Neuronal stem cell (in vitro differentiated cells): Measurements from ENCODE around the gene CD19.
"Not testable (repeated sequence)": the region's sequence is repeated elsewhere in the genome, so short reads cannot be mapped to it uniquely, and the experiment has no call there.

ENCODE experiments used
- DNase-seq: peaks from one replicate; pipeline ENCODE4 v3.0.0-alpha.2; 2013; ENCODE audit warnings: low spot score
- H2AFZ ChIP-seq: one replicate; pipeline ENCODE4 v1.6.1; 2013; ENCODE audit warnings: mild to moderate bottlenecking, low read length, inconsistent platforms
- H2AK5ac ChIP-seq: 2 replicates; pipeline ENCODE4 v1.6.1; 2013; ENCODE audit warnings: low read depth, mild to moderate bottlenecking, inconsistent platforms, low read length, moderate library complexity, mixed read lengths
- H2BK120ac ChIP-seq: 2 replicates; pipeline ENCODE4 v1.6.1; 2013; ENCODE audit warnings: low read depth, mild to moderate bottlenecking, inconsistent platforms, low read length, moderate library complexity, mixed read lengths
- H2BK12ac ChIP-seq: one replicate; pipeline ENCODE4 v1.6.1; 2013; ENCODE audit warnings: low read length, inconsistent platforms
- H2BK15ac ChIP-seq: 2 replicates; pipeline ENCODE4 v1.6.1; 2013; ENCODE audit warnings: mild to moderate bottlenecking, low read length, inconsistent platforms, mixed read lengths
- H2BK5ac ChIP-seq: one replicate; pipeline ENCODE4 v1.6.1; 2013; ENCODE audit warnings: inconsistent platforms, mild to moderate bottlenecking, low read length, moderate library complexity
- H3K14ac ChIP-seq: one replicate; pipeline ENCODE4 v1.6.1; 2013; ENCODE audit warnings: low read length, inconsistent platforms
- H3K18ac ChIP-seq: 2 replicates; pipeline ENCODE4 v1.6.1; 2013; ENCODE audit warnings: low read length, inconsistent platforms
- H3K23ac ChIP-seq: 2 replicates; pipeline ENCODE4 v1.6.1; 2013; ENCODE audit warnings: low read depth, mild to moderate bottlenecking, mixed read lengths, low read length, inconsistent platforms; ENCODE audit not compliant: poor library complexity
- H3K27ac ChIP-seq: replicated peaks from 3 replicates; pipeline ENCODE4 v1.5.1; 2013; ENCODE audit warnings: low read length, inconsistent platforms
- H3K27me3 ChIP-seq, 3 experiments: 2 replicates each; pipeline ENCODE4 v1.6.1; 2013; ENCODE audit warnings: low read length in 3 of 3, mild to moderate bottlenecking in 2 of 3, inconsistent platforms in 1 of 3, low read depth in 1 of 3, mixed read lengths in 1 of 3, moderate library complexity in 1 of 3; ENCODE audit not compliant: control insufficient read depth in 3 of 3, insufficient read depth in 3 of 3
- H3K36me3 ChIP-seq, 2 donors: replicated peaks in 1 of 2; 2 replicates each; pipeline ENCODE4 v1.6.1; 2013; ENCODE audit warnings: low read length in 2 of 2; ENCODE audit not compliant: control insufficient read depth in 2 of 2, insufficient read depth in 2 of 2
- H3K4ac ChIP-seq: 2 replicates; pipeline ENCODE4 v1.6.1; 2013; ENCODE audit warnings: inconsistent platforms, mild to moderate bottlenecking, low read length, moderate library complexity
- H3K4me1 ChIP-seq, 2 donors: 1 replicate in 1 of 2; 2 replicates in 1 of 2; pipeline ENCODE4 v1.6.1; 2013; ENCODE audit warnings: low read length in 2 of 2, low read depth in 1 of 2; ENCODE audit not compliant: control insufficient read depth in 2 of 2, insufficient read depth in 1 of 2
- H3K4me2 ChIP-seq: one replicate; pipeline ENCODE4 v1.6.1; 2013; ENCODE audit warnings: mild to moderate bottlenecking, low read length, inconsistent platforms; ENCODE audit not compliant: insufficient read depth, poor library complexity, severe bottlenecking
- H3K4me3 ChIP-seq, 2 donors: 2 replicates each; pipeline ENCODE4 v1.5.1; 2013; ENCODE audit warnings: low read length in 2 of 2, mild to moderate bottlenecking in 2 of 2, inconsistent platforms in 1 of 2, moderate library complexity in 1 of 2
- H3K79me1 ChIP-seq: one replicate; pipeline ENCODE4 v1.6.1; 2013; ENCODE audit warnings: low read depth, mild to moderate bottlenecking, inconsistent platforms, low read length, moderate library complexity
- H3K9ac ChIP-seq: one replicate; pipeline ENCODE4 v1.6.1; 2013; ENCODE audit warnings: mild to moderate bottlenecking, low read depth, low read length, inconsistent platforms; ENCODE audit not compliant: poor library complexity
- H3K9me3 ChIP-seq, 2 donors: replicated peaks in 1 of 2; 2 replicates each; pipeline versions ENCODE3 to v1.6.1; 2013; ENCODE audit warnings: low read length in 2 of 2, mild to moderate bottlenecking in 2 of 2, inconsistent platforms in 1 of 2, low read depth in 1 of 2, mixed read lengths in 1 of 2, moderate library complexity in 1 of 2; ENCODE audit not compliant: control insufficient read depth in 2 of 2, insufficient read depth in 1 of 2
- H4K8ac ChIP-seq: one replicate; pipeline ENCODE4 v1.6.1; 2013; ENCODE audit warnings: low read depth, mild to moderate bottlenecking, inconsistent platforms, low read length, moderate library complexity
- H4K91ac ChIP-seq: one replicate; pipeline ENCODE4 v1.6.1; 2013; ENCODE audit warnings: low read length, low read depth, mild to moderate bottlenecking, inconsistent platforms; ENCODE audit not compliant: poor library complexity
- WGBS, 2 donors: extraction: QIAGEN DNeasy Blood & Tissue Kit; methylation state at CpG; one replicate each; pipeline ENCODE4 v1.1.7; 2013; ENCODE audit warnings: missing lambda C conversion rate in 2 of 2, mixed read lengths in 1 of 2; ENCODE audit not compliant: insufficient read length in 2 of 2, insufficient replicate concordance in 1 of 2; ENCODE audit errors: extremely low coverage in 2 of 2; 5-methylcytosine and 5-hydroxymethylcytosine counted together

CD19 gene

DNA sequence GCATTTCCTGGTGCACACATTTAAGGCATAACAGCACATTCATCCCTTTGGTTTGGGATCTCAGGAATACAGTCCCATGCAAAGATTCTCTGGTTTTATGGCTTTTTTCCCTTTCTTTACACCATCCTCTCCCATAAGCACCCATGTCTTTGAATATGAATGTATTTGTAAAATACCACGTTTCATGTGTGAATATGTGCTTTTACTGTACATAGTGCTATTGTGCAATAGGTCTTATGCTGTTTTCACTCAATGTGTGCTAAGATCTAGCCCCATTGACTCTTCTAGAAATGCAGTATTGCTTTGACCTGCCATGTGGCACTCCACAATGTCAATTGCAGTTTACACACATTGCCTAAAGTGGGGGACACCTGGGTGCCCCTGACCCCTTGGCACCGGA is 32.7 kb downstream of the CD19 start:
- H3K27ac ChIP-seq: no peak overlapping the region
- no peak overlapping the region for H3K4ac ChIP-seq
- H3K9ac ChIP-seq: no peak overlapping the region
- H3K27me3 ChIP-seq: no peaks in the 10 kb centered on the region
- no peak for DNase-seq
- H2BK15ac ChIP-seq: no peak overlapping the region
- H3K79me1 ChIP-seq: peaks cover 4% of the 10 kb centered on the region
- H2BK120ac ChIP-seq: no peak overlapping the region
- H2BK5ac ChIP-seq: no peak overlapping the region
- H3K9me3 ChIP-seq: no peaks in the 10 kb centered on the region
- no peak overlapping the region for H4K91ac ChIP-seq
- no CpG with 5 or more reads among the region's 2 CpGs for WGBS, 2 donors
- H2BK12ac ChIP-seq: no peak overlapping the region
- no peak overlapping the region for H3K4me3 ChIP-seq
- no peak overlapping the region for H3K23ac ChIP-seq
- H3K14ac ChIP-seq: no peak overlapping the region
- no peak overlapping the region for H2AFZ ChIP-seq
- no peak overlapping the region for H3K18ac ChIP-seq
- peaks cover 32 to 63% of the 10 kb centered on the region in 2 donors for H3K36me3 ChIP-seq
- no peaks in the 10 kb centered on the region for H3K4me1 ChIP-seq
- H4K8ac ChIP-seq: no peak overlapping the region
- no peak overlapping the region for H3K4me2 ChIP-seq
- no peak overlapping the region for H2AK5ac ChIP-seq

DNA sequence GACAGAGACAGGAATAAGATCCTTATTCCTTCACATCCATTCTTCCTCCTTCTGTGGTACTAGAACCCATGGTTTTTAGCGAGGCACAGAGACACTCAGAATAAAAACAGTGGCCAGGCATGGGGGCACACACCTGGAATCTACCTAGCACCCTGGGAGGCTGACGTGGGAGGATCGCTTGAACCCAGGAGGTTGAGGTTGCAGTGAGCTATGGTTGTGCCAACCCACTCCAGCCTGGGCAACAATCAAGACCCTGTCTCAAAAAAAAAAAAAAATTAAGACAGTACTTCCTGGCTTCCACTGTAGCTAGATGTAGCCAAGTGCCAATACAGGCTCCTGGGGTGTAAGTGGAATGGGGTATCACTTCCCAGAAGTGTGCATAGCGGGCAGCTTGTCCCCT is 35.4 kb downstream of the CD19 start:
- H2BK5ac ChIP-seq: no peak overlapping the region
- peaks cover 26 to 39% of the 10 kb centered on the region in 2 donors for H3K36me3 ChIP-seq
- H3K4me1 ChIP-seq: no peaks in the 10 kb centered on the region
- WGBS, 2 donors: no CpG with 5 or more reads among the region's 4 CpGs
- H2BK15ac ChIP-seq: no peak overlapping the region
- no peak overlapping the region for H3K4me3 ChIP-seq
- no peak overlapping the region for H4K91ac ChIP-seq
- no peak overlapping the region for H3K23ac ChIP-seq
- H3K9ac ChIP-seq: no peak overlapping the region
- no peak overlapping the region for H3K18ac ChIP-seq
- H3K9me3 ChIP-seq: no peaks in the 10 kb centered on the region
- H3K27ac ChIP-seq: no peak overlapping the region
- no peak overlapping the region for H3K4me2 ChIP-seq
- H3K14ac ChIP-seq: no peak overlapping the region
- peaks cover 4% of the 10 kb centered on the region for H3K79me1 ChIP-seq
- H2AK5ac ChIP-seq: no peak overlapping the region
- no peaks in the 10 kb centered on the region for H3K27me3 ChIP-seq
- no peak overlapping the region for H4K8ac ChIP-seq
- no peak overlapping the region for H2BK12ac ChIP-seq
- H3K4ac ChIP-seq: no peak overlapping the region
- H2BK120ac ChIP-seq: no peak overlapping the region
- DNase-seq: no peak
- no peak overlapping the region for H2AFZ ChIP-seq

- WGBS, 2 donors: no CpG with 5 or more reads among the region's 2 CpGs
- not testable (repeated sequence) for H2BK5ac ChIP-seq, H3K79me1 ChIP-seq, H3K4ac ChIP-seq, H4K8ac ChIP-seq, H2AK5ac ChIP-seq, H2AFZ ChIP-seq, H3K23ac ChIP-seq, H3K14ac ChIP-seq, H3K4me3 ChIP-seq, H2BK12ac ChIP-seq, H3K27me3 ChIP-seq, H2BK120ac ChIP-seq, H2BK15ac ChIP-seq, H3K4me1 ChIP-seq, H3K27ac ChIP-seq, H3K18ac ChIP-seq, H3K9me3 ChIP-seq, H3K9ac ChIP-seq, DNase-seq, H4K91ac ChIP-seq, H3K4me2 ChIP-seq
- H3K36me3 ChIP-seq: peaks cover 3 to 14% of the 10 kb centered on the region in 2 donors
These were observed 37.9 kb downstream of the CD19 start for GRCh38 chr16:28969696-28970095.

DNA sequence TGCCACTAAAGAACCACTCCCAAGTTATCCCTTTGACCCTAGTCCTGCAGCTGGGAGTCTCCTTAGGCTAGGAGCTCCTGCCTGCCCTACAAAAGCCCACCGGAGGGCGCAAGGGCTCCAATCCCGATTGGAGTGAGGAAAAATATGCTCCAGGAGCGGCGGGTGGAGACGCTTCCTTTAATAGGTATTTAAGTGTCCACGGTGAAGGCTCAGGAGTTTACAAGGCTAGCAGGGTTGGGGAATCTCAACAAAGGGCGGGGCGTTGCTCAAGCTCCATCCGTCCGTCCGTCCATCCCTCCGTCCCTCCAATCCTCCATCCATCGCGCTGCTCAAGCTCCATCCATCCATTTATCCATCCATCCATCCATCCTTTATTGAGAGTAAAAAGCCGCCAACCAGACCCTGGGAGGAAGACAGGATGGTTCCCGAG is 42.3 kb downstream of the CD19 start:
- Histone ChIP-seq H3K27ac (peak overlapping the region; percentile 89), H3K9ac (peak overlapping the region; percentile 75), H3K23ac (no peak overlapping the region), H2AK5ac (no peak overlapping the region), H3K9me3 (no peaks in the 10 kb centered on the region), H2BK15ac (no peak overlapping the region), H3K4ac (no peak overlapping the region), H3K4me2 (peak overlapping the region; percentile 92), H4K8ac (no peak overlapping the region), H3K79me1 (peaks cover 4% of the 10 kb centered on the region), H3K27me3 (no peaks in the 10 kb centered on the region), H3K18ac (no peak overlapping the region), H2BK120ac (no peak overlapping the region), H2AFZ (peak overlapping the region; percentile 80), H2BK5ac (no peak overlapping the region), H3K36me3 (peaks cover 4 to 6% of the 10 kb centered on the region in 2 donors), H4K91ac (no peak overlapping the region), H3K14ac (no peak overlapping the region), H3K4me1 (peaks cover 5 to 6% of the 10 kb centered on the region in 2 donors), H2BK12ac (no peak overlapping the region), H3K4me3 (peak overlapping the region; percentile 79 to 82)
- peak; percentile 59 for DNase-seq
- no CpG with 5 or more reads among the region's 17 CpGs for WGBS, 2 donors
